Kasumi-1 (cell line): ENCODE results near the gene PRPF6.
A peak's percentile ranks its signal among the peaks of the same experiment; 100 is the strongest.

Experiments
- DNase-seq, 2 experiments: peaks; one replicate each; lab custom pipeline; 2025; lab: John Stamatoyannopoulos, UW

The PRPF6 gene

GRCh38 chr20:63980806-63981728 lies at the start of gene PRPF6:
TSS of gene PRPF6 (plus strand) at chr20:63981132. CDS start at chr20:63981246, 114 bp downstream.
- DNase-seq: peak; percentile 97 to 98

- no peak for DNase-seq
Observed at GRCh38 chr20:63931735-63932134, 49.2 kb upstream of the PRPF6 start.

GRCh38 chr20:63932606-63933160 lies 48.2 kb upstream of the PRPF6 start:
- no peak for DNase-seq

GRCh38 chr20:63933646-63934045 lies 47.3 kb upstream of the PRPF6 start:
- DNase-seq: no peak

- peak; percentile 9 to 14 for DNase-seq
Observed at GRCh38 chr20:63934271-63935068, 46.5 kb upstream of the PRPF6 start.

- DNase-seq: no peak
Observed at GRCh38 chr20:63935447-63935846, 45.5 kb upstream of the PRPF6 start.

- no peak for DNase-seq
Observed at GRCh38 chr20:63937596-63937995, 43.3 kb upstream of the PRPF6 start.

GRCh38 chr20:63939061-63939935 lies 41.6 kb upstream of the PRPF6 start:
- no peak for DNase-seq

- DNase-seq: no peak
Observed at GRCh38 chr20:63940071-63940471, 40.9 kb upstream of the PRPF6 start.

- DNase-seq: no peak
Observed at GRCh38 chr20:63940472-63941266, 40.3 kb upstream of the PRPF6 start.

GRCh38 chr20:63941282-63942081 lies 39.5 kb upstream of the PRPF6 start:
- peak; percentile 80 to 83 for DNase-seq

GRCh38 chr20:63942250-63942951 lies 38.5 kb upstream of the PRPF6 start:
- DNase-seq: peak; percentile 52 to 57

GRCh38 chr20:63942969-63943807 lies 37.7 kb upstream of the PRPF6 start:
- no peak for DNase-seq

- DNase-seq: no peak
Observed at GRCh38 chr20:63943808-63944077, 37.2 kb upstream of the PRPF6 start.

- DNase-seq: no peak
Observed at GRCh38 chr20:63944078-63944941, 36.6 kb upstream of the PRPF6 start.

- no peak for DNase-seq
Observed at GRCh38 chr20:63945031-63945658, 35.8 kb upstream of the PRPF6 start.
